Gastroesophageal sphincter (tissue), 4 donors: Measurements from ENCODE around the gene RIC8B. TPM values are rescaled to one million over a fixed set of nuclear protein-coding genes. Genes with fewer than 3 reads are reported as not detected.

Experiments
- ATAC-seq: fragments of 150-250 bp; one replicate; pipeline ENCODE4 v1.9.1; 2016; ENCODE audit warnings: mild to moderate bottlenecking, moderate library complexity
- H3K27ac ChIP-seq, 4 donors: fragments of 200-600 bp; sonication (generic) in 3 of 4; 1 replicate in 3 of 4; 2 replicates in 1 of 4; pipeline ENCODE4 v1.5.1; 2016 to 2019
- H3K27me3 ChIP-seq: fragments of 200-600 bp; sonication (generic); one replicate; pipeline ENCODE4 v1.5.1; 2019
- H3K36me3 ChIP-seq, 2 donors: fragments of 200-600 bp; sonication (generic); one replicate each; pipeline ENCODE4 v1.5.1; 2019; ENCODE audit warnings: control low read depth in 1 of 2
- H3K4me1 ChIP-seq, 3 donors: fragments of 200-600 bp; sonication (generic); 1 replicate in 2 of 3; 2 replicates in 1 of 3; pipeline ENCODE4 v1.5.1; 2016 to 2019; ENCODE audit warnings: control low read depth in 2 of 3
- H3K4me3 ChIP-seq, 2 donors: fragments of 200-600 bp; sonication (generic); one replicate each; pipeline ENCODE4 v1.5.1; 2019; ENCODE audit warnings: mild to moderate bottlenecking in 1 of 2, moderate library complexity in 1 of 2
- H3K9me3 ChIP-seq, 3 donors: fragments of 200-600 bp; sonication (generic); one replicate each; pipeline ENCODE4 v1.5.1; 2017 to 2019; ENCODE audit warnings: control low read depth in 2 of 3
- EP300 ChIP-seq: sonication (generic); formaldehyde crosslinking; IDR thresholded peaks from one replicate; pipeline ENCODE4 v1.6.1; 2017; ENCODE audit warnings: antibody characterized with exemption, mild to moderate bottlenecking
- POLR2A ChIP-seq, 2 donors: fragments of 450-650 bp; IDR thresholded peaks; one replicate each; pipeline ENCODE4 v1.6.1; 2017; ENCODE audit warnings: antibody characterized with exemption in 2 of 2, mild to moderate bottlenecking in 2 of 2, moderate library complexity in 1 of 2
- POLR2AphosphoS5 ChIP-seq: sonication (generic); formaldehyde crosslinking; IDR thresholded peaks from one replicate; pipeline ENCODE4 v1.6.1; 2017; ENCODE audit warnings: antibody characterized with exemption
- WGBS, 2 donors: methylation state at CpG; one replicate each; pipeline ENCODE4 v1.1.5; 2018; ENCODE audit warnings: low coverage in 1 of 2; 5-methylcytosine and 5-hydroxymethylcytosine counted together
- total RNA-seq, 4 donors: library from RNA; depleted of rRNA; stranded (reverse); fragments of >200 nt; gene quantifications; one replicate each; pipeline ENCODE4 v1.1.0, GENCODE V29; 2016
- TF ChIP-seq, protein P1 (sequence below), 4 experiments: fragments of 200-600 bp in 2 of 4; fragments of 450-650 bp in 2 of 4; sonication (generic) in 1 of 4; IDR thresholded peaks; one replicate each; pipeline ENCODE4 v1.5.1; 2017 to 2019; ENCODE audit warnings: antibody characterized with exemption in 4 of 4, mild to moderate bottlenecking in 2 of 4, moderate library complexity in 2 of 4

Gene RIC8B
- total RNA-seq, 4 donors from 2014 or later: 13.3 to 18.4 (median 15.6) TPM

GRCh38 chr12:106861984-106862916 is 87.8 kb downstream of the RIC8B start:
- no peak overlapping the region for H3K4me3 ChIP-seq
- no peak for ATAC-seq
- TF ChIP-seq POLR2AphosphoS5 (no peak), POLR2A (IDR thresholded peaks at IDR 0.05) (no peak)
- H3K36me3 ChIP-seq: peaks cover 0 to 17% of the 10 kb centered on the region in 2 donors
- peak overlapping the region in 3 of 4 donors; percentile 15 to 60 (median 24) for H3K27ac ChIP-seq
- 84 to 89% methylated on average over 3 of the region's 3 CpGs for WGBS, 2 donors
- H3K27me3 ChIP-seq: no peaks in the 10 kb centered on the region
- no peaks in the 10 kb centered on the region for H3K9me3 ChIP-seq
- H3K4me1 ChIP-seq: peaks cover 10 to 21% (median 11%) of the 10 kb centered on the region in 3 donors

DNA sequence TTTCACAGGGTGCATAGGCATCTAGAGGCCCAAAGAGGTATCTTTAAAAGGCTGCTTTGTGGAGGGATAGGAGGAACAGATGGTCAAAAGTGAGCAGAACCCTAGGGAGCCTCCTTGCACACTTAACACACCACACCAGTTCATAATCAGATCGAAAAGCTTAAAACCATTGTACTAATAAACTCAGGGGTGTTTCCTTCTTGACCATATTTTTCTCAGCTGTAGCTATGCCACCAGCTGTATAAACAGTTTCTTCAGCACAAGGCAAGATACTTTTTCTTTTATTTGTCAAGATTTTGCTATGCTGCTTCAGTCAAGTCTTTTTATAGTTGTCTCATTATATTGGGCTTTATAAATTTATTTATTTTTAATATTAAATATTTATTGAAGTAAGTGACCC is 88.7 kb downstream of the RIC8B start:
- Histone ChIP-seq H3K27me3 (no peaks in the 10 kb centered on the region), H3K4me1 (peaks cover 10 to 21% (median 11%) of the 10 kb centered on the region in 3 donors), H3K36me3 (peaks cover 0 to 17% of the 10 kb centered on the region in 2 donors), H3K9me3 (no peaks in the 10 kb centered on the region), H3K27ac (peak overlapping the region in 3 of 4 donors; percentile 15 to 60 (median 24)), H3K4me3 (no peak overlapping the region)
- no peak for ATAC-seq
- 14 to 29% methylated on average over 1 of the region's 1 CpG for WGBS, 2 donors
- TF ChIP-seq POLR2A (IDR thresholded peaks at IDR 0.05): no peak
- no peak for TF ChIP-seq POLR2AphosphoS5
- no peak for TF ChIP-seq EP300
- TF ChIP-seq, protein P1, sequence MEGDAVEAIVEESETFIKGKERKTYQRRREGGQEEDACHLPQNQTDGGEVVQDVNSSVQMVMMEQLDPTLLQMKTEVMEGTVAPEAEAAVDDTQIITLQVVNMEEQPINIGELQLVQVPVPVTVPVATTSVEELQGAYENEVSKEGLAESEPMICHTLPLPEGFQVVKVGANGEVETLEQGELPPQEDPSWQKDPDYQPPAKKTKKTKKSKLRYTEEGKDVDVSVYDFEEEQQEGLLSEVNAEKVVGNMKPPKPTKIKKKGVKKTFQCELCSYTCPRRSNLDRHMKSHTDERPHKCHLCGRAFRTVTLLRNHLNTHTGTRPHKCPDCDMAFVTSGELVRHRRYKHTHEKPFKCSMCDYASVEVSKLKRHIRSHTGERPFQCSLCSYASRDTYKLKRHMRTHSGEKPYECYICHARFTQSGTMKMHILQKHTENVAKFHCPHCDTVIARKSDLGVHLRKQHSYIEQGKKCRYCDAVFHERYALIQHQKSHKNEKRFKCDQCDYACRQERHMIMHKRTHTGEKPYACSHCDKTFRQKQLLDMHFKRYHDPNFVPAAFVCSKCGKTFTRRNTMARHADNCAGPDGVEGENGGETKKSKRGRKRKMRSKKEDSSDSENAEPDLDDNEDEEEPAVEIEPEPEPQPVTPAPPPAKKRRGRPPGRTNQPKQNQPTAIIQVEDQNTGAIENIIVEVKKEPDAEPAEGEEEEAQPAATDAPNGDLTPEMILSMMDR (IDR thresholded peaks at IDR 0.05): no peak

- ATAC-seq: no peak
- Histone ChIP-seq H3K4me3 (no peak overlapping the region), H3K36me3 (peaks cover 0 to 8% of the 10 kb centered on the region in 2 donors), H3K9me3 (no peaks in the 10 kb centered on the region), H3K27ac (no peak overlapping the region), H3K4me1 (peaks cover 10 to 29% (median 11%) of the 10 kb centered on the region in 3 donors), H3K27me3 (no peaks in the 10 kb centered on the region)
- WGBS, 2 donors: 80 to 100% methylated on average over 1 to 3 of the region's 3 CpGs
- TF ChIP-seq, protein P1 (IDR thresholded peaks at IDR 0.05): no peak
- TF ChIP-seq POLR2A (IDR thresholded peaks at IDR 0.05): no peak
Measured at GRCh38 chr12:106865683-106866082, 91.2 kb downstream of the RIC8B start.

DNA sequence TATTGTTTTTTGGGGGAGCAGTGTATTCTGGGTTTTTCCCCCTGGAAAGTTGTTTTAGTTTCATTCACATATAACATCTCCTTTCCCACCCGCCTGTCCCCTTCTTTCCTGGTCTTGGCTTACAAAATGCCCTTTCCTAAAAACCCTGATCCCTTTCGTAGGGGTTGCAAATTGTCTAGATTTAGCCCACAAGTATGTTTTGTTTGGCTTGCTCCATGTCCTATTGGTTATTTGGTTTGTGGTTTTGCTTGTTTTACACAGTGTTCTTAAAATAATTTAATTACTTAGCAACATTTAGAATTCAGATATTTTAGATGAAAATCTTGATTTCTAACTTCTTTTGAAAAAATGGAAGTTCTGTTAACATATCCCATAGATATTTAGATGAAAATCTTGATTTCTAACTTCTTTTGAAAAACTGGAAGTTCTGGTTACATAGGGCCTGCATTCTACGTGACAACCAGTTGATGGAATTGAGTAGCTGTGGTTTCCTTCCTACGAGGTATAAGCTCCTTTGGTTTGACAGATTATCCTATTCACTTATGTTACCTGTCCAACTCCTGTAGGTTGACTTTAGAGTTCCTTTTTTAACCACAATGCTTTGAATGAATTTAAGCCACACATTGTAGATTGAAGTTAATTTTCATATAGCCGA is 92.1 kb downstream of the RIC8B start:
- Histone ChIP-seq H3K4me3 (no peak overlapping the region), H3K36me3 (peaks cover 0 to 2% of the 10 kb centered on the region in 2 donors), H3K27ac (no peak overlapping the region), H3K9me3 (no peaks in the 10 kb centered on the region), H3K27me3 (no peaks in the 10 kb centered on the region), H3K4me1 (peaks cover 10 to 29% (median 11%) of the 10 kb centered on the region in 3 donors)
- TF ChIP-seq POLR2AphosphoS5 (no peak), EP300 (no peak), POLR2A (IDR thresholded peaks at IDR 0.05) (no peak)
- TF ChIP-seq, protein P1 (IDR thresholded peaks at IDR 0.05): no peak
- 80 to 86% methylated on average over 5 of the region's 5 CpGs for WGBS, 2 donors
- ATAC-seq: no peak

- 66 to 89% methylated on average over 3 of the region's 3 CpGs for WGBS, 2 donors
- peaks cover 0 to 12% of the 10 kb centered on the region in 2 donors for H3K36me3 ChIP-seq
- H3K27ac ChIP-seq: no peak overlapping the region
- no peak for ATAC-seq
- H3K4me1 ChIP-seq: peaks cover 5 to 22% (median 5%) of the 10 kb centered on the region in 3 donors
- no peak overlapping the region for H3K4me3 ChIP-seq
- H3K27me3 ChIP-seq: no peaks in the 10 kb centered on the region
- no peaks in the 10 kb centered on the region for H3K9me3 ChIP-seq
- TF ChIP-seq, protein P1 (IDR thresholded peaks at IDR 0.05): no peak
- no peak for TF ChIP-seq EP300
- no peak for TF ChIP-seq POLR2AphosphoS5
- TF ChIP-seq POLR2A (IDR thresholded peaks at IDR 0.05): no peak
Measured at GRCh38 chr12:106867651-106868050, 93.2 kb downstream of the RIC8B start.
